NCI-H345 (cell line): ENCODE measurements around the gene APBB2.

Source experiments
- DNase-seq: peaks from one replicate; lab custom pipeline; 2025; lab: John Stamatoyannopoulos, UW

APBB2 gene

DNA sequence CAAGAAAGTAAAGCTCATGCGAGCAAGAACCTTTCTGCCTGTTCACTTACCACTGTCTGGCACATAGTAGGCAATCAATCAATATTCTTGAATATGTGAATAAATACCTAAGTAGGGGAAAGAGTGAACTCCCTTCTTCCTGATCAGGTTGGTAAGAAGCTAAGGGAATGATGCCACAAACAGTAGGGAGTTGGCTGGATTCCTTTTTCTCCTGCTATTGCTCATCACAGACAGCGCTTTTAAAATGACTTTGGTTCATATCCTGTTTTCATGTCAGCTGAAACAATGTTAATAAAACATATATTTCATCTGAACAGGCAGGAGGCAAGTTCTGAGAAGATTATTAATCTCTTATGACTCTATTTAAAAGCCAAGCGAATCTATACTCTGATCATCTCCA, 365.4 kb downstream of the APBB2 start:
- DNase-seq, result no peak

DNA sequence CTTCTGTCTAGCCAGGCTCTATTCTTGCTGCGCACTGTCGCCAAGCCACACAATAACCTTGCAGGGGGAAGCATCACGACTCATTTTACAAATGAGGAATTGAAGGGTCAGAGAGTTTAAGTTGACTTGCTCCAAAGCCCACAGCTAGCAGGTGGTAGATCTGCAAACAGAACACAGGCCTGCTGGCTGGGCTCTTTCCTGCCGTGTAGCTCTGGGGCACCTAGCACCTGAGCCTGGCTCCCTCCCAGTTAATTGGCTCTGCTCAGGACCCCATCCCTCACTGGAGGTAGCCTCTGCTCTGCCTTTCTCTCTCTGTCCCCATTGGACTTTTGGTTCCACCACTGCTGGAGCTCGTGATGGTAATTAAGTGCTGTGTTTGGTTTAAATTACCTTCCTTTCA, 366.1 kb downstream of the APBB2 start:
- DNase-seq, result no peak

DNA sequence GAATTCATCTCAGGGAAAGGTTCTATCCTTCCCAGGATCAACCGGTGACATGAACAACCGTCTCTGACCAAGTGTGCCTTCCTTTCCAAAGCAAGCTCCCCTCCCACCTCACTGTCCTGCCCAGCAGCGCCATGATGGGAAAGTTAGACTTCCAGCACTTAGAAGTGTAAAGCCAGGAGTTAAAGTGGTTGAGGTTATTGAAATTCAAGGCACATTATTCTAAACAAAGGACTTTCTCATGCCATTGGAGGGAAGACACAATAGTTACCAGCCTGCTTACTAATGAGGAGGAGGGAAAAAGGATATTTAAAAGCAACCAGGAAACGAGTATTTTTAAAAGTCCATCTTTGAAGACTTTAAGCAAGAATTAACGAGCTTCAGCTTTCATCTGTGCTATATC, 367.8 kb downstream of the APBB2 start:
- DNase-seq, result no peak

DNA sequence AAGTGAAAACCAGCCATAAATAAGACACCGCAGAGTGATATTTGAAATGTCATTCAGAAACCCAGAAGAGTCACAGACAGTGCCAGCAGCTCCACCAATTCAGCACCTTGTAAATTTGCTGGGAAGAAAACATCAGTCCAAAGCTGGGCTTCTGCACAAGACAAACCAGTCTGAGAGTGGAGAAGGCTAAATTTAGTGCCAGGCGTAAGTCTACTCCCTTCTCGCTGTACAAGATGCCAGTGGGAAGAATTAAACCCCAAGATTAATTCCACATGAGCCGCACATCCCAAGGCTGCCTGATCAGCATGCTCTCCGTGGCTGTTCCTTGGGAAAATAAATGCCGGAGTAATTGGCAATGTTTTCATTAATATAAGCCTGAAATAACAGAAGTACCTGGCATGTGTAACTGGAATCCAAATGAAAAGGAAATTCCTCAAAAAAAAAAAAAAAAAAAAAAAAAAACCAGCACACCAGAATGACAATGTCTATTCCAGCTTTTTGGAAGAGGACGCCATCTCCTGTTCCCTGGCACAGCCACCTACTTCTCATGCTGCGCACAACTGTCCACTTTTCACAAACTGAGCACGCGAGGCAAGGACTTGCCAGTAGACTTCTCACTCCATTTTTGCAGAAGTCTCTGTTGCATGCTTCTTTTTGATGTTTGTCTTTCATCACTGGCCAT, 369.0 kb downstream of the APBB2 start:
- no peak for DNase-seq

DNA sequence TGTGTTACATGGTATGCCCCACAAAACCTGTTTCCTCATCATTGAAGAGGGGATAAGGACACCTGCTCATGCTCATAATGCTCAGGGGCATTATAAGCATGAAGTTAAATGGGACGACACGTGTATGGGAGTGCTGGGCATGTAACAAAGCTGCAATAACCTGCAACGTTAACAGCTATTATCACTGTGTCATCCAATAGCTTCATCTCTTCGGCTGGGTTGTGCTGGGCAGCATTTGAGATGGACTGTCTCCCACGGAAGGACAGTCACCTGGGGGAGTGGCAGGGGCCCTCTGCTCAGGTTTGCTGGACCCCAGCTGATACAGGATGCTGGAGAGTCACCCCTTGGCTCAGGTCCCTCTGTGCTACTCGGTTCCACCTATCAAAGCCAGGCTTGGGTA, 370.1 kb downstream of the APBB2 start:
- DNase-seq, result no peak

DNA sequence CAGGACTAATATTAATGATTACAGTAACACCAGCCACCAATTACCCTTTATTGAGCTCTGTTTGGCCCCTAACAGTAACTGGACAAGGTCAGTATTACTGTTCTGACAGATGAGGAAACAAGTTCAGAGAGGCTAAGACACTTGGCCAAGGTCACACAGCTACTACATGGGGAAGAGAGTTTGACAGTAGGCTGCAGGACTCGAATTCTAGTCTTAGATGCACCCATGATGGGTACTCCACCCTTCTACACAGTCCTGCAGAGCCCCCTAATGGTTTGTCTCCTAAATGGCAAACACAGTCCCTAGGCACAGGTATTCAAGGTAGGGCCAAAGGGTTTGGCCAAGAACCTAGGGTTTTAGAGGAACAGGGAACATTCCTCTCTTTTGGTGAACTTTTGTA, 370.6 kb downstream of the APBB2 start:
- DNase-seq, result peak; percentile 37

DNA sequence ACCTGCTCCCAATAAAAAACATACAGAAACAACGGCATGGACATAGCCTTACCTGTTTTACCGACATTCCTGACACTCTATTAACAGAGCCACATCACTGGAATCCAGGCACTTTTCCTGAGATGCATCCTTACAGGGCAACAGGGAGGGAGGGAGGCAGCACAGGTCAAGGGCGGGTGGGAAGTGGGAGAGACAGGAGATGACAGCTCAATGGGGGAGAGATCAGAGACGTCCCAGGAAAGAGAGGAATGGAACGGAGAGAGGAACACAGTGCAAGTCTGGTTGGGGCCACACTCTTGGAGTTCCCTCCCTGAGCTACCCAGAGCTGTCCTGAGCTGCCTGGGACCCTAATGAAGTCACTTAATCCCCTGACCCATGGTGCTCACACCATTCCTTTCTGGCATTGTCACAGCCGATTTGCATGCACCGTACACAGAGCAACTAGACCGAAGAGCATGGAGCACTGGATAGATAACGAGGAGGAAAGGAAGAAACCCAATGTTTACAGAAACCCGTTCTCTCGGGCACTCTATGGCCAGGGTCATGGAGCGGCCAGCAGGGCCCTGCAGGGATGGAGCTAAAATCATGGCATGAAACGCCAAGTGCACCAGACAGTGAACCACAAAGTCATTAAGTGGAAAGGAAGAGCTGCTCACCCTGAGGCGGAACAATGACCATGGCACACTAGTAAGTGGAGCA, 371.5 kb downstream of the APBB2 start:
- no peak for DNase-seq

DNA sequence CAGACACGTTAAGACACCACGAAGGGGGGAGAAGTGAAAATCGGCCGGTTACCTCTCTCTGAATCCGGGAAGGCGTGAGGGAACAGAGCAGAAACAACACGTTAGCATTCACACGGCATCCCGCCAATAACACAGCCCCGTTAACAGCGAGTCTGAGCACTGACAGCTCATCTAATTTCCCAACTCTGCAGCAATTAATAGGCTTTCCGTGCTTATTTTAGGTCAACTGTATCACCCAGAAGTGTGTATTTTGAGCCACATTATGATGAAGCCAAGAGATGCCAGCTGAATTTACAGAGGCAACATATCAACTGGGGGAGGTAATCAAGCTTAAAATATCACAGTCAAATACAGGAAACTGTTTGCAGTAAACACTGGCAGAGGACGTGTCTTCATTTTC, 372.0 kb downstream of the APBB2 start:
- peak; percentile 15 for DNase-seq

DNA sequence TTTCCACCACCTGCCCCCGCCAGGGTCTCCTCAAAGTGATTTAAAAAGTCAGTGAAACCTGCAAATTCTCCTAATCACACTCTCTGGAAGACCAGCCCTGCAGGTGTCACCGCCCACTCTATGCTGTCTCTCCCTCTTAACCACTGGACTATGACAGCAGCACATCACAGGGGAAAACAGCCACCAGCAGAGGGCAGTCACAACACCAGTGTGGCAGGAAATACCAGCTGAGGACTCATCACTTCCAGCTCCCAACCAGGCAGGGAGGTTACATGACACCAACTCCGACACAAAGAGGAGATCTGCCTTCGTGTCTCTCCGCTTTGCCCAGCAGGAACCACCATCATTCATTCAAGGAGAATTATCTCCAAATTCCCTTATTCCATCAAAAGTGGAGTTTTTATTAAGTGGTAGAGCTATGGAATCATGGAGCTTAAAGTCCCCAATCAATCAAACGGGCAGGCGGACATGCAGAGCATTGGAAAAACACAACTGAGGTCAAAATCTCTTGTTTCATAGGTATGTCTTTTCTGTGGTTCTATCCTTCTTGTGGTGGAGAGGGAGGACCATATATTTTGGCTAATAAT, 373.3 kb downstream of the APBB2 start:
- peak; percentile 76 for DNase-seq

DNA sequence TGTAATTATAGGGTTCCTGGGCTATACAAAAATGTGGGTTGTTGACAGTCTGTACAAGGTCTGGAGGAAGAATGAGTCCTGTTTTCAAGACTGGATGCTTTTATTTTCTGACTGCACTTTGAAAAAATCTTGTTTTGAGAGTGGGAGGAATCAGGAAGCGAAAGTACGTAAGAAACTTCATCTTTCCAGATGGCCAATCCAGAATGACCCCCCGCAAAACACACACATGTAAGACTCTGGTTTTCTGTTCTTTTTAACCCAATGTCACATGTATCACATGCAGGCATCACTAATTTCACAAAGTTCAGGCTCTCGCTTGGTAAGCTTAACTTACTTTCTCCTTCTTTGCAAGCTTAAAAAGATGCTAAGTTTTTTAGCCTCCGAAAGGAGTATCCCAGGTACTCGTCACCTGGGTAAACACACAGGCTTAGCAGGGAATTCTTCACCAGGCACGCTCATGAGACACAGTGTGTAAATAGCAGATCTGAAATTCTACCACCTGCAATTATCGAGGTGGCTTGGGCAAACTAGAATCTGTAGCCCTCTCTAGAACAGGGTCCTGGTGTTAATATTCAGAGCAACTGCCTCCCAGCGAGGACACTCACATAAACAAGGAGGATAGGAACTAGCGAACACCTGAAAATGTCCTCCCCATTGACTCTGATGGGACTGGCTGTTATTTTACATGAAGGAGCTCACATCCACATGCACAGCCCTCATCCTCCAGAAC, 373.9 kb downstream of the APBB2 start:
- peak; percentile 47 for DNase-seq

DNA sequence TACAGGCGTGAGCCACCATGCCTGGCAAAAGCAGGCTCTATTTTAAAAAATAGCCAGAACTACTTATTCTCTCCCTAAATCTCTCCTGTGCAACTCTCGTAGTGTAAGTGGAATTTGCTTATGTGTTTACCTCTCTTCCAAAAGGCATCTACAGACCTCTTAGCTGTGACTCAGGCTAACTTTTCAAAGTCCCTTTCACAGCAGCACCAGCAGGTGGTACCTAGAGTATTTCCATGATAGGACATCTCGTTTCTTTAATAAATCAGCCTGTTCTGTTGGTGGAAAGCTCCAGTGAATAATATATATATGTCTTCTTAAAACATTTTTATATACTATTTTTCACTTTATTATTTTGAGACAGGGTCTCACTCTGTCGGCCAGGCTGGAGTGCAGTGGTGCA, 375.6 kb downstream of the APBB2 start:
- DNase-seq, result no peak

DNA sequence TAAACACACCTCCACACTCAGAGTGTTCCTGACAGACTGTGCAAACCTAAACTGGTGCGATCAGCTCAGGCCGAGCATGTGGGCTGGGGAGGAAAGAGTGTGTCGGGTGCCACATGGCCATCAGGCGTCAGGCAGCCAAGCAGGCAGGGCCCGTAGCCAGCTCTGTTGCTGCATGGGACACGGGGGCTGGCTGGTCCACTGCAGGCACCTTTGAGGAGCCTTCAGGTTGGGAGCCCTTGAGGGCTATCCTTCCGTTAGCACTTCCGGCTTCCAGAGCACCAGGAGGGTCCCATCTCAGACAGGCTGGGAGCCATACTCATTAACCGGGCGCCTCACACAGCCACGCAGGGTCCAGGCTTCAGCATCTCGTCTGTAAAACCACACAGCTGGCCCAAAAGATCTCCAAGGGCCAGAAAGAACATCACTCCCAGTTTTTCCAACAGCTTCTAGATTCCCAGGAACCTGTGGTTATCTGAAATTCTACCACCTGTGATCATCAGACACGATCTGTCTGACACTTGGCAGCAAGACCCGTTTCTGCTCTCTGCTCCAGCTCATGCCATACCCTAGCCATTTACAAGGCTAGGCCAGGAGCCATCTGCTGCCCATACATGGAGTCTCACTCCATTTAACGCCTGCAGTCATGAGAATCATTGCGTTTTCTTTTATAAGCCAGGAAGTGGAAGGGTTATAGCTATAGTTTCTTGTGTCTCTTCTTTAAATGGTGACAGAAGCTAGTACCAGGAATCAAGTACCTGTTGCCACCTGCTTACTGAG, 377.1 kb downstream of the APBB2 start:
- no peak for DNase-seq

DNA sequence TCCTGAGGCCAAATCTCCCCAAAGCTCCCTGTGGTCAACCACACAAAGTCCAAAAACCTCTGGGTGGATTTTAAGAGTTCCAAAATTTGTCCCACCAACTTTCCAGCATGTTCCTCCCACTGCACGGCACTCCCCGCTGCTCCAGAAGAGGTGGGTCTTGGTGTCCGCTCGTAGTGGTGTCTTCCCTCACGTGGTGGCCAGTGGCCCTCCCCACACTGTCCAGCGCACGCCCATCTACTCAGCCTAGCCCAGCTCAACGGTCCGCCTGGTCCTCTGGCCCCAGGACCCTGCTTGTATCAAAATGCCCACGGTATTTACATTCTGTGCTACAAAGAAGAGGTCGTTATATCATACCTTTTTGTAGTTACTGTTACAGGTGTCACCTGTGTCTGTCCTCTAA, 381.1 kb downstream of the APBB2 start:
- no peak for DNase-seq

DNA sequence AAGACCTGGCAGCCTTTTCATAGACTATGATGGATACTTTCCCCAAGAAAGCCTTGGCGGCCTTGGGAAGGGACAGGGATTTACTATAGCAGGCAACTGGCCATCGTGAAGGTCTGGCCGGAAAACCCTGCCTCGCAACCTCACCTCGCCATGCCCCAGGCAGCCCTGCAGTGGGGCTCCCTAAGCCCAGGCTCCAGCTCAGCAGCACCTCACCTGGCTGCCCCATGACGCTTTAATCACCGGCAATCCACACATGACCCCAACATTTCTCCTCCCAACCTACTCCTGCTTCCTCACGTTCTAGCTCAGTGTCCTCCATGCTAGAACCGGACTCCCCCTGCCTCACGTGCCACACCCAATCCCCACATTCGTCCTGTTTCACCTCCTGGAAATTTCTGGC, 382.2 kb downstream of the APBB2 start:
- no peak for DNase-seq

DNA sequence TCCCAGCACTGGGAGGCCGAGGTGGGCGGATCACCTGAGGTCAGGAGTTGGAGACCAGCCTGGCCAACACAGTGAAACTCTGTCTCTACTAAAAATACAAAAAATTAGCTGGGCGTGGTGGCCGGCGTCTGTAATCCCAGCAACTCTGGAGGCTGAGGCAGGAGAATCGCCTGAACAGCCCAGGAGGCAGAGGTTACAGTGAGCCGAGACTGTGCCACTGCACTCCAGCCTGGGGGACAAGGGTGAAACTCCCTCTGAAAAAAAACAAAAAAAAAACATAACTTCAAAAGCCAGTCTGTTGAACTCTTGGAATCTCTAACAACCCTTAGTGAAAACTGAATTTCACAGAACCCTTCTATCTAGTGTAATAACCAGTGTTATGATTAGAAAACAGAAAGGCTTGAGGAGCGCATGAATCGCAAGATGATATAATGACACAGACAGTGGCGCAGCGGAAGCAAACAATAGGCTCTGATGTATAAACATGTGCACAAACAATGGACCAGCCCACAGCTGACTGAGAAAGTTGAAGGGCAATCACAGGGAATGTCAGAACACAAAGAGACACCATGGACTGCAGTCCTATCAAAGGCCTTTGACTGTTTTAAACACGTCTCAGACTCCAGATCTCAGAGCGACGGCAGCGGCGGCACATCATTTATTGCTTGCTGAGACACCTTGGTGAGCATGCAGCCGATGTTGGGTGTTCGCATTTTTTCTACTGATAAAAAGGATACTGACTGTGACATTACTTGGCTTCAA, 383.0 kb downstream of the APBB2 start:
- no peak for DNase-seq

DNA sequence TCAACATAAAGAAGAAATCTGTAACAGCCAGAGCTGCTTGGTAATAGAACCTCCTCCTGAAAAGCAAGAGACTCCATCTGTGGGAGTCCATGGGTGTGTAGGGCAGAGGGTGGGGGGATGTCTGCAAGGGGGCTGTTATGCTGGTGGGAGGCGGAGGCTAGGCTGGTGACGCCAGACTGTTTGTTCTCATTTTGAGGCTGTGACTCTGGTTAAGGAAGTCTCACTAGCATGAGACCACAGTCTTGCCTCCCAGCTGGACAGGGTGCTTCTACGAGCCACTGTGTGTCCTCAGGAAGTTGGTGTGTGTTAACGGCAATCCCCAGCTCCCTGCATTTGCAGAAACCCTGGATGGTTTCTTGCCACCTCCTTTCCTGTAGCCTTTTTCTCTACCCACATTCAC, 384.8 kb downstream of the APBB2 start:
- no peak for DNase-seq

DNA sequence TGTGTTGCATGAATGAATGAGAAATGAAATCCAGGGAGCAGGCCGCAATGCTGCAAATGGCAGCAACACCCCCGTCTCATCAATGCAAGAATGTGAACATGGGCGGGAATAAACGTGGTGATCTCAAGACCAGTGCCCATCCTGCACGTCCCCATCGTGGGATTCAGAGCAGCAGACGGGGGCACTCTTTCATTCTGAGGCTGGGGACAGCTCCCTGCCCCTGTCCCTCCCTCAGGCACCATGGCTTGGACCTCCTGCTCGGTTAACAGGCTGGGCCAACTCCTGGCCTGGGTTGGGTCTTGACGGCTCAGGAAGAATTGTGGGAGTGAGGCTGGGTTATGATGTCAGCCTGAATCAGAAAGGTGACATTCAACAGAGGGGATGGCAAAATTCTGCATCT, 385.7 kb downstream of the APBB2 start:
- DNase-seq, result no peak

DNA sequence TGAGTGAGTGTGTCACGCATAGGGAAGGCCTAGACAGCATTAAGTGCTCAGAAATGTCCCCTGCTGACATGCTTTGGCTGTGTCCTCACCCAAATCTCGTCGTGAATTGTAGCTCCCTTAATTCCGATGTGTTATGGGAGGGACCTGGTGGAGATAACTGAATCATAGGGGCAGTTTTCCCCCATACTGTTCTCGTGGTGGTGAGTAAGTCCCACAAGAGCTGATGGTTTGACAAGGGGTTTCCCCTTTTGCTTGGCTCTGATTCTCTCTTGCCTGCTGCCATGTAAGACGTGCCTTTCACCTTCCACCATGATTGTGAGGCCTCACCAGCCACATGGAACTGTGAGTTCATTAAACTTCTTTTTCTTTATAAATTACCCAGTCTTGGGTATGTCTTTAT, 386.6 kb downstream of the APBB2 start:
- no peak for DNase-seq

DNA sequence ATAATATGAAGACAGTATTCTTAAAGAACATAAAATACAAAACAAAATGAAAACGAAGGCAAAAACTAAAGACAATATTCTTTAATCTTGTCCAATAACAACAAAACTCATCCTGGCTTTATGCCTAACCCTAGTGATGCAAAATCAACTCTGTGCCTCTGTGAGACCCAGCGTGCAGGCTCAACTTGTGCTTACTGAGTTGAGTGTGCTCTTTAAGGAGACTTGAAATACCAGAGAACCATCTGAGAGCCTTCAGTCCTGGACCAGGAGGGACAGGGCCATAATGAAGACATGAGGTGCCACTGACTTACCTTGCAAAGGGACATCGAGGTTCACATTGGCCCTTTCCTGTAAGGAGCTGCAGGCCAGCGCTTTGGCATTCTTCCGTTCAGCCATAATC, 387.5 kb downstream of the APBB2 start:
- DNase-seq, result no peak

DNA sequence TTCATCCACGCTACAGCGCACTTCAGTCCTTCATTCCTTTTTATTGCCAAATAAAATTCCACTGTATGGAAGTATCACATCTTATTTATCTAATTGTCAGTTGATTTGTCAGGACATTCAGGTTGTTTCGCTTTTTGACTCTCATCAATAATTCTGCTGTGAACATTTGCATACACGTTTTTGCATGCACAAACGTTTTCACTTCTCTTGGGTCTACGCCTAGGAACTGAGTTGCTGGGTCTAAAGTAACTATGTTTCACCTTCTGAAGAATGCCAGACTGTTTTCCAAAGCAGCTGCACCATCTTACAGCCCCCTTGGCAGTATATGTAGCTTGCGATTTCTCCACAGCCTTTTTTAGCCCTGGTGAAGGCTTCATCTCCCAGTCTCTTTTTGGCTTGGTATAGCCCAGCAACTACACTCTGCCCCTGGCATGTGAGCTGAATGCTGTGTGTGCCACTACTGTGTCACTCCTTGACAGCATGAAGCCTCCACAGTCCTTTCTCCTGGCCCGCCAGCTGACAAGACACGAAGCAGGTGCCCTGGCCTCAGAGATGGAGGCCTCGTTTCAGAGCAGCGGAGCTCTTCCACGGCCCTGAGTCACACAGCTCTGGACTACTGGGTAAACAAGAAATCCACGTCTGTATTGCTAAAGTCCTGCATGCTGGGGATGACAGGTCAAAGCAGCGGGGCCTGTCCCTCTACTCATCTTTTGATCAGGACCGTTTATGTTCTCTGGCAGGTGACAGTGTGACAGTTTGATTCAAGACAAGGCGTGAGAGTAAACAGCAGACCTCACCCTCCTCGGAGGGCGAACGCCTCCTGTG, 389.1 kb downstream of the APBB2 start:
- no peak for DNase-seq
